GM13977 (cell line): ENCODE data around the gene AGA.

Experiments used
- DNase-seq: peaks from one replicate; pipeline ENCODE4 v3.0.0; 2012; ENCODE audit warnings: low spot score
- in situ Hi-C: fragments of 300-500 bp; cut with MboI; formaldehyde crosslinking; loops from one replicate; pipeline ENCODE4 v1.12.0; 2022; ENCODE audit warnings: low sequenced_read_pairs, low pct_unique_long_range_greater_than_20kb, mixed read lengths, inconsistent platforms; ENCODE audit not compliant: unreplicated experiment
- TF ChIP-seq, protein P1 (sequence below): IDR thresholded peaks from 2 replicates; pipeline ENCODE4 v1.5.1; 2012; ENCODE audit warnings: mild to moderate bottlenecking, control low read depth; ENCODE audit not compliant: insufficient read depth; ENCODE audit errors: extremely low read depth, missing control alignments

Gene AGA

DNA sequence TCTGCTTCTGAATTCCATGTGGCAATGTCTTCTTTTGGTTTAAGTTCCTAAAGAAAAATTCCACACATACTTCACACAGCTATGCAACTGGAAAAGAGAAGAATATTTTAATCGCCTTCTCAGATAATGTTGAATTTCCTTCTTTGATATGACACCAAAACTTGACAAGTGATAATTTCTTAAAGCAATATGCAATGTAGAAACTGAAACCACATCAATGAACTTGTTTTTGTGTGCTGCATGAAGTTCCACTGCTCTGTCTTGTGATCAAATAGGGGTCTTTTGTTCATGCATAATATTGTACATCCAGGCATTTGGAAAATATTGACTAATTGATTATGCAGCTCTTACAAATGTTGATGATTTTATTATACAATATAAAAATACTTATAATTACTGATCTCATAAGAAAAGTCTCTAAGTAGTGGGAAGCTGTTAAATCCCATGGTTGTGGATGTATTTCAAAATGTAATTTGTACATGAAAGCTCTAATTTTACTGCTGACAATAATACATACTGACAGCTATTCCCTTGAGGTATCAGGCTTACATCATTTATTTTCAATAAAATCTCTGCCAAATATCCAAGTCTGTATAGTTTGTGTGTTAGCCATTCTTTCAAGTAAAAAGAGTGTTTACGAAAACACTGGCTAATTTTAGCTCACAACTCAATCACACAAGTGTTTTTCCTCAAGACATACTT is 56.5 kb downstream of the AGA start:
- TF ChIP-seq, protein P1, sequence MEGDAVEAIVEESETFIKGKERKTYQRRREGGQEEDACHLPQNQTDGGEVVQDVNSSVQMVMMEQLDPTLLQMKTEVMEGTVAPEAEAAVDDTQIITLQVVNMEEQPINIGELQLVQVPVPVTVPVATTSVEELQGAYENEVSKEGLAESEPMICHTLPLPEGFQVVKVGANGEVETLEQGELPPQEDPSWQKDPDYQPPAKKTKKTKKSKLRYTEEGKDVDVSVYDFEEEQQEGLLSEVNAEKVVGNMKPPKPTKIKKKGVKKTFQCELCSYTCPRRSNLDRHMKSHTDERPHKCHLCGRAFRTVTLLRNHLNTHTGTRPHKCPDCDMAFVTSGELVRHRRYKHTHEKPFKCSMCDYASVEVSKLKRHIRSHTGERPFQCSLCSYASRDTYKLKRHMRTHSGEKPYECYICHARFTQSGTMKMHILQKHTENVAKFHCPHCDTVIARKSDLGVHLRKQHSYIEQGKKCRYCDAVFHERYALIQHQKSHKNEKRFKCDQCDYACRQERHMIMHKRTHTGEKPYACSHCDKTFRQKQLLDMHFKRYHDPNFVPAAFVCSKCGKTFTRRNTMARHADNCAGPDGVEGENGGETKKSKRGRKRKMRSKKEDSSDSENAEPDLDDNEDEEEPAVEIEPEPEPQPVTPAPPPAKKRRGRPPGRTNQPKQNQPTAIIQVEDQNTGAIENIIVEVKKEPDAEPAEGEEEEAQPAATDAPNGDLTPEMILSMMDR: no peak
- in situ Hi-C loops: no loop called here
- no peak for DNase-seq

- no peak for DNase-seq
- in situ Hi-C loops: no loop called here
- TF ChIP-seq, protein P1: no peak
Measured at GRCh38 chr4:177384856-177385397, 57.3 kb downstream of the AGA start.

DNA sequence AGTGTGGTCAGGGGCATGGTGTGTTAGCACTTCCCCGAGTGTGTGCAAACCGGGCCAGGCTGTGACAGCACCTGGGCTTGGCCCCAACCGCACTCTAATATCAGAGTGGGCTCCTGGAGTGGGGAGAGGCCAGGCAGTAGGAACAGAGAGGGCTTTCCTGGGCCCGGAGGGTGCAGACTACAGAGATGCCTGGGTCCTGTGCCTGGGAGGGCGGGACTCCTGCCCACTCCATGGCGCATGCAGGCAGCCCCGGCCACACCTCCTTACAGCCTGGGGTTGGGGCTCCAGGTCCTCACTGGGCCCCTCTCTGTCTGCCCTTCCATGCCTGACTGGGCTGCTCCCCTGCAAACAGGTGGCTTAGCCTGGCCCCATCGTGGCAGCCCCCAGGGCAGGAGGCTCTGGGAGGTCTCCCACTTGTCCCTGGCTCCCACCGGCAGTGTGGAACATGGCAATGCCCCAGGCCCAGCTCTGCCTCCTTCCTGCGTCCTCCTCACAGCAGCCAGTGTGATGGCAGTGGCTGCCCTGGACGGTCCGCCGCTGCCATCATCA is 60.4 kb downstream of the AGA start:
- no peak for DNase-seq
- in situ Hi-C loops: no loop called here
- TF ChIP-seq, protein P1: no peak
